ENCODE results near the gene NSUN3. TPM values are rescaled to one million over a fixed set of nuclear protein-coding genes. Genes with fewer than 3 reads are reported as not detected.

The NSUN3 gene
- total RNA-seq, 1 donor: 13.4 TPM

DNA sequence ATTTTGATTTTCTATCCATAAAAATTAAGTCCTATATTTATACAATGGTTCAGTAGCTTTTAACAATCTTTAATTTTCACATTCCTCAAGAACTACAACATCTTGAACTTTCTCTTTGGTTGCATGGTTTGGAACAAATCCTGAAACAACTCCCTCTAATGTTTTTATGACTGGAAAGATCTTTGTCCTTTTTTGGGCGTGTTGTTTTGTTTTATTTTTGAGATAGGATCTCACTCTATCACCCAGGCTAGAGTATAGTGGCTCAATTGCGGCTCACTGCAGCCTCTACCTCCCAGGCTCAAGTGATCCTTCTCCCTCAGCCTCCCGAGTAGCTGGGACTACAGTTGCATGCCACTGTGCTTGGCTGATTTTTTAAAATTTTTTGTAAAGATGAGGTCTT, 38.5 kb upstream of the NSUN3 start:
- H3K9me3 ChIP-seq (ENCODE audit: low read depth, low read length): no peaks in the 10 kb centered on the region
- no peak for DNase-seq (ENCODE audit: insufficient read length, low spot score, missing footprints)
- no peaks in the 10 kb centered on the region for H4K20me1 ChIP-seq (ENCODE audit: insufficient read depth, low read length)
- TF ChIP-seq, protein P1, sequence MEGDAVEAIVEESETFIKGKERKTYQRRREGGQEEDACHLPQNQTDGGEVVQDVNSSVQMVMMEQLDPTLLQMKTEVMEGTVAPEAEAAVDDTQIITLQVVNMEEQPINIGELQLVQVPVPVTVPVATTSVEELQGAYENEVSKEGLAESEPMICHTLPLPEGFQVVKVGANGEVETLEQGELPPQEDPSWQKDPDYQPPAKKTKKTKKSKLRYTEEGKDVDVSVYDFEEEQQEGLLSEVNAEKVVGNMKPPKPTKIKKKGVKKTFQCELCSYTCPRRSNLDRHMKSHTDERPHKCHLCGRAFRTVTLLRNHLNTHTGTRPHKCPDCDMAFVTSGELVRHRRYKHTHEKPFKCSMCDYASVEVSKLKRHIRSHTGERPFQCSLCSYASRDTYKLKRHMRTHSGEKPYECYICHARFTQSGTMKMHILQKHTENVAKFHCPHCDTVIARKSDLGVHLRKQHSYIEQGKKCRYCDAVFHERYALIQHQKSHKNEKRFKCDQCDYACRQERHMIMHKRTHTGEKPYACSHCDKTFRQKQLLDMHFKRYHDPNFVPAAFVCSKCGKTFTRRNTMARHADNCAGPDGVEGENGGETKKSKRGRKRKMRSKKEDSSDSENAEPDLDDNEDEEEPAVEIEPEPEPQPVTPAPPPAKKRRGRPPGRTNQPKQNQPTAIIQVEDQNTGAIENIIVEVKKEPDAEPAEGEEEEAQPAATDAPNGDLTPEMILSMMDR (IDR thresholded peaks at IDR 0.05; ENCODE audit: extremely low read depth, low read depth, low read length): no peak
- no peaks in the 10 kb centered on the region for H3K79me2 ChIP-seq (ENCODE audit: insufficient read depth, low read length)
- peak overlapping the region; percentile 54 for H3K27ac ChIP-seq (ENCODE audit: low read depth, low read length)
- H3K4me3 ChIP-seq (ENCODE audit: insufficient read depth, low read length): peak overlapping the region; percentile 42
- no peaks in the 10 kb centered on the region for H3K36me3 ChIP-seq (ENCODE audit: insufficient read depth, low read length)
- H3K4me2 ChIP-seq (ENCODE audit: insufficient read depth, low read length): peak overlapping the region; percentile 66
- H2AFZ ChIP-seq (ENCODE audit: low read length): peak overlapping the region; percentile 80
- no peaks in the 10 kb centered on the region for H3K4me1 ChIP-seq (ENCODE audit: insufficient read depth, low read length)
- H3K27me3 ChIP-seq (ENCODE audit: insufficient read depth, low read length): no peaks in the 10 kb centered on the region

DNA sequence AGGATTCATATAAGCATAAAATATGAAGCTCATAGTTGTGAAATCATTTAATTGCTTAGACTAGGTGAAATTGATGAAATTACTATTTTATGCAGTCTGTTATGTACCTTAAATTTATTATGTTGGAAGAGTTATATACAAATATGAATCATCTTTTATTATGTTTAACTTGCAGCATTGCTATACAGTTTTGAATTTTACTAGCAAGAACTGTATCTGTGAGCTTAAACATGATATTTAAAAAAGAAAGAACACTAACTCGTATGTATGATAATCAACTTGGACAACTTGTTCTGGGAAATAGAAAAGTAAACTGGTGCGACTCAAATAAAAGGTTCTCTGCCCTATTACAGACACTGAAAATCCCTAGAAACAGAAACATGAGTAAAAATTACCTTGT, 36.2 kb upstream of the NSUN3 start:
- TF ChIP-seq, protein P1 (IDR thresholded peaks at IDR 0.05; ENCODE audit: extremely low read depth, low read depth, low read length): no peak
- H3K79me2 ChIP-seq (ENCODE audit: insufficient read depth, low read length): no peaks in the 10 kb centered on the region
- H4K20me1 ChIP-seq (ENCODE audit: insufficient read depth, low read length): no peaks in the 10 kb centered on the region
- no peak overlapping the region for H3K4me2 ChIP-seq (ENCODE audit: insufficient read depth, low read length)
- DNase-seq (ENCODE audit: insufficient read length, low spot score, missing footprints): no peak
- H2AFZ ChIP-seq (ENCODE audit: low read length): no peak overlapping the region
- H3K36me3 ChIP-seq (ENCODE audit: insufficient read depth, low read length): no peaks in the 10 kb centered on the region
- H3K27ac ChIP-seq (ENCODE audit: low read depth, low read length): no peak overlapping the region
- no peaks in the 10 kb centered on the region for H3K9me3 ChIP-seq (ENCODE audit: low read depth, low read length)
- H3K27me3 ChIP-seq (ENCODE audit: insufficient read depth, low read length): no peaks in the 10 kb centered on the region
- no peaks in the 10 kb centered on the region for H3K4me1 ChIP-seq (ENCODE audit: insufficient read depth, low read length)
- H3K4me3 ChIP-seq (ENCODE audit: insufficient read depth, low read length): no peak overlapping the region

DNA sequence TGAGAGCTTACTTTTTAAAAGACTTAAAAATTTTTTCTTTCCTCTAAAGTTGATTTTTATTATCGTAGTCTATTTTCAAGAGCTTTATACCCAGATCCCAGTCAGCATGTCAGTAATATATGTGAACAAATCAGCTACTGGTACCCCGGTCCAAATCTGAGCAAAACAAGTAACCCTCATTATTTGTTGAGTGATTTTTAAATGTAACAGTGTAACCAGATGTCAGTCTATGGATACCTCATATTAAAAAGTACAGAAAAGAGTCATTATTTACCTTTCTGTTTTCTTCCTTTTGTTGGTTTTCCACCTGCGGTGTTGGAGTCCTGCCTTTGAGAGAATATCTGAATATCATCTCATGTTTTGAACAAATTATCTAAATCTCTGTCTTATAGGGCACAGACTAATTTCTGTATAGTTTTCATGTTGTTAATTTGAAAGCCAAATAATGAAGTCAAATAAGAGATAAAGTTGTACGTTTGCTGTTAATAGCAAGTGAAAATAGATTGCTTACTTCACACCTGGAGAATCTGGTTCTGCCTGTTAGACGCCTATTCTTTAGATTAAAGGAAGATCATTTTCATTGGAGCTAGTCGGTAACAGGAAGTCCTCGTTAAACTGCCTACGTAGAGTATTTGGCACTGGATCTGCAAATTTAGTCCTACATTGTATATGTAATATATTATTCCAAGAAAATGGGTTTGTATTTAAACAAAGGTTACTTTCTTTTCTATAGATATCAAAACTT, 34.6 kb upstream of the NSUN3 start, which contains the start of gene STX19:
Gene STX19 (minus strand): TSS at position 505 of the 745 bp plus-strand sequence. CDS start 13,328 bp downstream, outside the sequence.
- TF ChIP-seq, protein P1 (IDR thresholded peaks at IDR 0.05; ENCODE audit: extremely low read depth, low read depth, low read length): no peak
- DNase-seq (ENCODE audit: insufficient read length, low spot score, missing footprints): no peak
- H2AFZ ChIP-seq (ENCODE audit: low read length): no peak within 1 kb of the TSS
- no peaks in the 10 kb centered on the region for H3K4me1 ChIP-seq (ENCODE audit: insufficient read depth, low read length)
- no peak within 1 kb of the TSS for H3K4me2 ChIP-seq (ENCODE audit: insufficient read depth, low read length)
- no peaks in the 10 kb centered on the region for H3K9me3 ChIP-seq (ENCODE audit: low read depth, low read length)
- no peaks in the 10 kb centered on the region for H3K27me3 ChIP-seq (ENCODE audit: insufficient read depth, low read length)
- no peaks in the 10 kb centered on the region for H3K79me2 ChIP-seq (ENCODE audit: insufficient read depth, low read length)
- no peaks in the 10 kb centered on the region for H4K20me1 ChIP-seq (ENCODE audit: insufficient read depth, low read length)
- no peak within 1 kb of the TSS for H3K4me3 ChIP-seq (ENCODE audit: insufficient read depth, low read length)
- H3K27ac ChIP-seq (ENCODE audit: low read depth, low read length): no peak within 1 kb of the TSS
- no peaks in the 10 kb centered on the region for H3K36me3 ChIP-seq (ENCODE audit: insufficient read depth, low read length)

DNA sequence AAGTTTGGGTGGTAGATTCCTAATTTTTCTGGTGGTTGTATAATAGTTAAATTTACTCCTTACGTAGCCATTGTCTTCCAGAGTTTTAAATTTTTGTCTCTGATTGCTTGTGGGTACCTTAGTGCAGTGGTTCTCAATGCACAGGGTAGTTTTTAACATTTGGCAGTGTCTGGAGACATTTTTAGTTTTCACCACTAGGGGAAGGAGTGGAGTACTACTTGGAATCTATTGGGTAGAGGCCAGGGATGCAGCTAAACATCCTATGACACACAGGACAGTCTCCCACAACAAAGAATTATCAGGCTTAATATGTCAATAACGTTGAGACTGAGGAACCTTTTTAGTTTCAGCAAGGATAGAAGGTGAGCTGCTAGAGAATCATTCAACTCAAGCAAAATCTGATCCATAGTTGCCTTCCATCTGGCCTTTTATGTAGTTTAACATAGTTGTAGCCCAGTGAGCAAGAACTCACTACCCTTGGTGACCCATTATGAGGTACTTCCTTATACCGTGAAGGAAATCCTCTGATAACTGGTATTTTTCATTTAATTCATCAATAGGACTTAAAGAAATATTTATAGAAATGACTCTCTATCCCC, 25.9 kb upstream of the NSUN3 start:
- TF ChIP-seq, protein P1 (IDR thresholded peaks at IDR 0.05; ENCODE audit: extremely low read depth, low read depth, low read length): peak; percentile 65
- Histone ChIP-seq H3K79me2 (ENCODE audit: insufficient read depth, low read length) (no peaks in the 10 kb centered on the region), H2AFZ (ENCODE audit: low read length) (no peak overlapping the region), H3K4me1 (ENCODE audit: insufficient read depth, low read length) (no peaks in the 10 kb centered on the region), H3K9me3 (ENCODE audit: low read depth, low read length) (no peaks in the 10 kb centered on the region), H3K27me3 (ENCODE audit: insufficient read depth, low read length) (no peaks in the 10 kb centered on the region), H3K4me3 (ENCODE audit: insufficient read depth, low read length) (no peak overlapping the region), H3K36me3 (ENCODE audit: insufficient read depth, low read length) (no peaks in the 10 kb centered on the region), H4K20me1 (ENCODE audit: insufficient read depth, low read length) (no peaks in the 10 kb centered on the region), H3K27ac (ENCODE audit: low read depth, low read length) (no peak overlapping the region), H3K4me2 (ENCODE audit: insufficient read depth, low read length) (no peak overlapping the region)
- peak; percentile 30 for DNase-seq (ENCODE audit: insufficient read length, low spot score, missing footprints)

Data from osteoblast (primary cell).